GM21717 (cell line): ENCODE data around the gene RPL11.
"Not testable (repeated sequence)": the region's sequence is repeated elsewhere in the genome, so short reads cannot be mapped to it uniquely, and the experiment has no call there.

ENCODE experiments used
- ATAC-seq: cut with Tn5 transposase; IDR thresholded peaks from one replicate; pipeline ENCODE4 v1.9.1; 2021; ENCODE audit warnings: mild to moderate bottlenecking, moderate library complexity; ENCODE audit not compliant: unreplicated experiment

RPL11 gene

GRCh38 chr1:23684415-23684814, 7.2 kb upstream of the RPL11 start:
- ATAC-seq = no peak

GRCh38 chr1:23685197-23685596, 6.4 kb upstream of the RPL11 start:
- ATAC-seq = not testable (repeated sequence)

GRCh38 chr1:23687680-23688079, 3.9 kb upstream of the RPL11 start:
- not testable (repeated sequence) for ATAC-seq

- not testable (repeated sequence) for ATAC-seq
Measured at GRCh38 chr1:23688281-23688680, 3.3 kb upstream of the RPL11 start.

GRCh38 chr1:23692308-23692871, 784 bp downstream of the RPL11 start:
- peak; percentile 13 for ATAC-seq

GRCh38 chr1:23693599-23693998, 2.0 kb downstream of the RPL11 start:
- ATAC-seq = no peak

- no peak for ATAC-seq
Measured at GRCh38 chr1:23694371-23694770, 2.8 kb downstream of the RPL11 start.

GRCh38 chr1:23695667-23696066, 4.1 kb downstream of the RPL11 start:
- no peak for ATAC-seq

GRCh38 chr1:23696335-23696989, 4.9 kb downstream of the RPL11 start:
- no peak for ATAC-seq

- no peak for ATAC-seq
Measured at GRCh38 chr1:23698466-23698865, 6.9 kb downstream of the RPL11 start.

- ATAC-seq = no peak
Measured at GRCh38 chr1:23699280-23700179, 7.9 kb downstream of the RPL11 start.

- ATAC-seq = no peak
Measured at GRCh38 chr1:23701310-23701709, 9.7 kb downstream of the RPL11 start.

GRCh38 chr1:23701996-23702395, 10.4 kb downstream of the RPL11 start:
- ATAC-seq = no peak

- no peak for ATAC-seq
Measured at GRCh38 chr1:23704834-23705495, 13.4 kb downstream of the RPL11 start.

GRCh38 chr1:23709229-23709628, 17.6 kb downstream of the RPL11 start:
- ATAC-seq = no peak

- ATAC-seq = no peak
Measured at GRCh38 chr1:23718482-23718881, 26.9 kb downstream of the RPL11 start.

- no peak for ATAC-seq
Measured at GRCh38 chr1:23719162-23719820, 27.7 kb downstream of the RPL11 start.

- peak; percentile 55 for ATAC-seq
Measured at GRCh38 chr1:23720256-23720995, 28.8 kb downstream of the RPL11 start.

- ATAC-seq = no peak
Measured at GRCh38 chr1:23722652-23723051, 31.0 kb downstream of the RPL11 start.

GRCh38 chr1:23726686-23727085, 35.1 kb downstream of the RPL11 start:
- ATAC-seq = no peak
